Stimulated activated CD8-positive, alpha-beta memory T cell treated with anti-CD3 and anti-CD28 coated beads, Interleukin-7, amount 100 ng/mL, for 1 hour (primary cell): ENCODE measurements around the gene ECT2L.

Experiments used
- DNase-seq, 2 donors: peaks; one replicate each; pipeline ENCODE4 v3.0.0-alpha.2; 2020; ENCODE audit warnings: low read depth in 2 of 2

Gene ECT2L

DNA sequence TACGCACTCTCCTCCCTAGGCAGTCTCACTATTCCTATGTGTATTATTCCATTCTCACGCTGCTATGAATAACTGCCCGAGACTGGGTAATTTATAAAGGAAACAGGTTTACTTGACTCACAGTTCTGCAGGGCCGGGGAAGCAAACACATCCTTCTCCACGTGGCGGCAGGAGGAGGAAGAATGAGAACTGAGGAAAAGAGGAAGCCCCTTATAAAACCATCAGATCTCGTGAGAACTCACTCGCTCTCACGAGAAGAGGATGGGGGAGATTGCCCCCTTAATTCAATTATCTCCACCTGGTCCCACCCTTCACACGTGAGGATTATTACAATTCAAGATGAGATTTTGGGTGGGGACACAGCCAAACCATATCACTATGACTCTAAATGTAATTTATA, 61.9 kb downstream of the ECT2L start:
- DNase-seq: no peak

DNA sequence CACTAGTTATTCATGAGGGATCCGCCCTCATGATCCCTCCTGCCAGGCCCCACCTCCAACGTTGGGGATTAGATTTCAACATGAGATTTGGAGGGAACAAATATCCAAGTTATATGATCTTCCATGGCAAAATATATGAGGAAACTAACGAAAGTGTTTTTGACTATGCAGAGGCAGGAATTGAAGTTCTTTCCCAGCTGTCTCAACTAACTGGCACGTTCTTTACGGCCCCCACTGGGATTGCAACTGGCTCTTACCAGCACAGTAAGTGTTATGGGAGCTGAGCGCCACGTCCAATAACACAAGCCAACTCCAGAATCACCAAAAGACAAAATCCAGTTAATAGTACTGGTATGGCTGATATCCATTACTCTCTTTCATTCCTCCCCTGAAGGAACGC, 66.6 kb downstream of the ECT2L start:
- DNase-seq: no peak

DNA sequence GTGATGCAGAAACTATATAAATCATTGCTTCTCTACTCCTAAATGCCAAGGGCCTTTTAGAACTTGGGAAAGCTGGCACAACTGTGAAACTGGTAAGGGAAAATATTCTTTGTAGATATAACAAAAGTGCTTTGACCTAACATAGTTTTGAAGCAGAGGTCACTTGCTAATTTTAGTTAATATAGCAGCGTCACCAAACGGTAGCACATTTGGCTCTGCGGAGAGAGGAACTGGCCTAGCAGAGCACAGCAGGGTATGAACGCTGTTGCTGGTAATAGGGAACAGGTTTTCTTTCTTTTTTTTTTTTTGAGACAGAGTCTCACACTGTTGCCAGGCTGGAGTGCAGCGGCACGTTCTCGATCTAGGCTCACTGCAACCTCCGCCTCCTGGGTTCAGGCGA, 67.4 kb downstream of the ECT2L start:
- no peak for DNase-seq

DNA sequence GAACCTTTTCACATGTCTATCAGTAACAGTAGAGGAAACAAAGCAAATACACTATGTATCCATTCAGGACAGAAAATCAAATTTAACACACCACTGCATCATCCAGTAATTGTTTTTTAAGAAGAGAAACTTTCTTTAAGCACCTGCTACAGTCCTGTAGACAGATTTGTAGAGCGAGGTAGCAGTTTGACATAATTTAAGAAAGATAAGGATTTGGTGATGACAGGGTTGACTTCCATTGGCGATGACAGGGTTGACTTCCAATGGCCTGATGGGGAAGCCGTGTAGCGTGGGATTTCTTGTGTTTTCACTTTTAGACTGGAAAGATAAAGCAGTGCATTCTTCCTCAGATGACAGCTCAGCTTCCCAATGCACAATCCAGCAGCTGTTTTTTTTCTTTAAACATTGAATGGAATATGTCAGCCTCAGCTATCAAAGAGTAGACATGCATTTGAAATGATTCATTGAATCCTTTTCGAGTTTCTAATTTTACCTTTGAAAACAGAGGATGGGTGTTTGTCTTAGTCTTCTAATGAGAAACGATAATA, 68.5 kb downstream of the ECT2L start:
- no peak for DNase-seq

DNA sequence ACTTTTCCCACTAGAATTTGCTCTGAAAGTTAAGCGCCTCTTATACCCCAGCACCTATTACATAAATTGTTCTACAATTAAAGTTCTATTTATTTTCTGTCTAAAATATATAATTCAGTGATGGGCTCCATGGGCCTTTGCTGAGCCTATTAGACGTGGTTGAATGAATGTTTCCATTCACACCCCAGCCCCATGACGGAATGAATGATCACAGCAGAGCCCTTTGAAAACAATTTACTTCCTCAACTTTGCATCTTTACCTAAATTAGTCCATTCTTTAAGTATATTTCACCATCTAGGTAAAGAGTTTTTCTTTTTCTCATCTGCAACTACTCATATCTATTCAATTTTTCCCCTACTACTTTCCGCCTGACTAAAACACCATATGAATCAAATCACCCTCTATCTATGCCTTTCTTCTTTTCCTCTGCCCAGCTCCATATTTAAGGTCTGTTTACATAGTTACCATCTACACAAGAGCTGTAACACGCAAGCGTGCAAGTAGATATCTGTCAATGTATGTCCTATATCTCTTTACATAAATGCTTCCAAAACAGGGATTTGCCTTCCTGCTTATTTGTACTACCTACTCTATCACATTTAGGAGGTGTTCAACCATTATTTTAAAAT, 69.7 kb downstream of the ECT2L start:
- no peak for DNase-seq

DNA sequence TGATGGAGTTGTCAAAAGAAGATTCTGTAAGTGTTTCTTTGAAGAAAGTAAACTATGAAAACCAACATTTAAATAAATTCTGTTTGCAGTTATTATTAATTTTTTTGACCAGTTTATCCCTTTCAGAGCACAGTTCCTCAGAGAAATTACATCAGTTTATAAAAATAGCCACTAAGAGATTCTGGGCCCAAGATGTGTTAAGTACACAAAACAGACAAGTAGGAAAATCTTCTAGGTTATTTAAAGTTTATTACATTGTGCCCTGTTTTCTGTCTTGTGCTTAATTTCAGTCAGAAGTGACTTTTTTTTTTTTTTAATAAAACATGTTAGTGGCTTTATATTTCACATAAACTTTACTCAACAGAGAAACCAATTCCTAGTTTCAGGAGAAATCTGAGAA, 72.3 kb downstream of the ECT2L start:
- no peak for DNase-seq

DNA sequence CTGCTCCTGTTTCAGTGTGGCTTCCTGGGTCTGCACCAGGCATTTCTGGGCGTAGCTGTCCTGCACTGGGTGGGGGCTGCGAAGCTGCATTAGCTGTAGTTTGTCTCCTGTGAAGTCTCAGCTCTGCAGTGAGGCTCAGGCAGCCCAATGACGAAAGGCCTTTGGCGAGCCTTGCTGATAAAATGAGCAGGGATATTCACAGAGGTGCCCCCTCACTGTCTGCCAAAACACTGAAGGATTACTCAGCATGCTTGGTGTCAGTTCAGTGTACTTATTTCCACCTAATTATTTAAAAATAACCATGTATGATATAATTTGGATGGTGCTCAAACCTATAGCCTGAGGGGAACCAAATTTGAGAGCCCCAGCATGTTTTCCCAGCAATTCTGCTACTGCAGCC, 73.5 kb downstream of the ECT2L start:
- no peak for DNase-seq

DNA sequence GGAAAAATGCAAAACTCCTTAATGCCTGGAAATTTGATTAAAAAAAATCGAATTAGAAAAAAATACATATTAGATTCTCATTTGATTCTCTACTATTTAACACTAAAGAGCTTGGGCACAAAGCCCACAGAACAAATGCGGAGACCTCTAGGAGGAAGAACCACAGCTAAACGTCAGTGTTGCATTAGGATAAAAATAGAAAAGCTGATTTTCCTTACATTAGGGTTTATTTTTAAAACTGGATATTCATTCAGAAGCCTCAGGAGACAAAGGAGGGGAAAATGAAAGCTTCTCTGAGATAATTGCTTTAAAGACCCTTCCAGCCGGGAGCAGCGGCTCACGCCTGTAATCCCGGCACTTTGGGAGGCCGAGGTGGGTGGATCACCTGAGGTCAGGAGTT, 77.3 kb downstream of the ECT2L start:
- no peak for DNase-seq

DNA sequence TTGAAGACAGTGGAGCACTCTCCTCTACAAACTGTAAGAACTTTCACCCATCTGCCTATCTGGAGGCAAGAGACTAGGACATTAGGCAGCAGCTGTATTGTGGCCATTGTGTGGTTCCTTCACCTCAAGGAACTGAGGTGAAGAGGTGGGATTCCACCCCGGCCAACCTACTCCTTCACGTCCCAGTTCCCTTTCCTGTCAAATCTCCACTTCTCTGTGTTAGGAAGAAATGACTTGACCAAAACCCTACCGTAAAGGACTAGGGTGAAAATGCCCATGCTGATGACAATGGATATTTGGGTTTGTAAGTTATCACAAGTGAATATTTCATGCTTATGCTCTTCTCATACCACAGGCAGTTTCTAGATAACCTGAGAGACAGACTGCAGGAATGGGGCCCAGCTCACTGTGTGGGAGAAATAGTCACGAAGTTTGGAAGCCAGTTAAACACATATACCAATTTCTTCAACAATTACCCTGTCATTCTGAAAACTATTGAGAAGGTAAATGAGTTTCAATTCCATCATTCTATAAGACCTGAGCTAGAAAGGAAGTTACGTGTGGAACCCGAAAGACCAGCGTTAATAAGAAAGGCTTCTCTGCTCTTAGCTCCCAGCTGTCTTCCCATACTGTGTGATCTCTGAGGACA, 86.6 kb downstream of the ECT2L start:
- DNase-seq: no peak

DNA sequence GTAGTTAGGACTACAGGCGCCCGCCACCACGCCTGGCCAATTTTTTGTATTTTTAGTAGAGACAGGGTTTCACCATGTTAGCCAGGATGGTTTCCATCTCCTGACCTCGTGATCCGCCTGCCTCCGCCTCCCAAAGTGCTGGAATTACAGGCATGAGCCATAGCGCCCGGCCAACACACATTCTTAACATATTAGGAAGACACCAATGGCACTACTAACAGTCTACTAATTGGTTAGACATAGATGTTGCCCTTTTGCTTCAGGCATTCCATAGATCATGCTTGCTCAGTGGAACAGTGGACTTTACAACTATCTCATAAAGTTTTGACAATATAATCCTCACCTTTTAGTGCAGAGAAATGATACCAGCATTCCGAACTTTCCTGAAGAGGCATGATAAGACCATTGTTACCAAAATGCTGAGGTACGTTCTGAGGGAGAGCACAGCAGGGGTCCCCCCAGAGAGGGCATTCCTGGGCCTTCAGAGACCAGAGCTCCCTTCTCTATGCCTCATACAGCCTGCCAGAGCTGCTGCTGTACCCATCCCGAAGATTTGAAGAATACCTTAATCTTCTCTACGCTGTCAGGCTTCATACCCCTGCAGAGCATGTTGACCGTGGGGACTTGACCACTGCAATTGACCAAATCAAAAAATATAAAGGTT, 89.4 kb downstream of the ECT2L start:
- DNase-seq: no peak

DNA sequence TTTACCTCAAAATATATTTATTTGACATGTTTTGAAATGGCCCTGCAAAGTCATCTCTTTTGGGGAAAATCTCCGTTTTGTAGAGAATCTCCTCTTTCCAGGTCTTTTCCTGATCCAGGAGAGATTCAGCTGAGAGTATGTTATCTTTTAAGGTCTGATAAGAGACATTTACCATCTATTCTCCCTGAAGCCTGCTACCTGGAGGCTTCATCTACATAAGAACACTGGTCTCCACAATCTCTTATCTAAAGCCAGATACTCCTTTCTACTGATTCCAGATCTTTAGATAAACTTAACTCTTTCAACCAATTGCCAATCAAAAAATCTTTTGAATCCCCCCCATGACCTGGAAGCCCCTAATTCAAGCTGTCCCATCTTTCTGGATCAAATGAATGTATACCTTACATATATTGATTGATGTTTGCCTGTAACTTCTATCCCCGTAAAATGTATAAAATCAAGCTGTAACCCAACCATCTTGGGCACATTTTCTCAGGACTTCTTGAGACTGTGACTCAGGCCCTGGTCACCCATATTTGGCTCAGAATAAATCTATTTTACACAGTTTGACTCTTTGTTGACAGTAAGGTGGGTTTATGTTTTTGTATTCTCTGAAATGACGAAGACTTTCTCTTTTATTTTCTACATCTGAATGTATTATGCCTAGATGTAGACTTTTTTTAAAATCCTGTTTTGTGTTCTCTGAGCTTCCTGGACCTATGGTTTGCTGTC, 95.5 kb downstream of the ECT2L start:
- DNase-seq: no peak

DNA sequence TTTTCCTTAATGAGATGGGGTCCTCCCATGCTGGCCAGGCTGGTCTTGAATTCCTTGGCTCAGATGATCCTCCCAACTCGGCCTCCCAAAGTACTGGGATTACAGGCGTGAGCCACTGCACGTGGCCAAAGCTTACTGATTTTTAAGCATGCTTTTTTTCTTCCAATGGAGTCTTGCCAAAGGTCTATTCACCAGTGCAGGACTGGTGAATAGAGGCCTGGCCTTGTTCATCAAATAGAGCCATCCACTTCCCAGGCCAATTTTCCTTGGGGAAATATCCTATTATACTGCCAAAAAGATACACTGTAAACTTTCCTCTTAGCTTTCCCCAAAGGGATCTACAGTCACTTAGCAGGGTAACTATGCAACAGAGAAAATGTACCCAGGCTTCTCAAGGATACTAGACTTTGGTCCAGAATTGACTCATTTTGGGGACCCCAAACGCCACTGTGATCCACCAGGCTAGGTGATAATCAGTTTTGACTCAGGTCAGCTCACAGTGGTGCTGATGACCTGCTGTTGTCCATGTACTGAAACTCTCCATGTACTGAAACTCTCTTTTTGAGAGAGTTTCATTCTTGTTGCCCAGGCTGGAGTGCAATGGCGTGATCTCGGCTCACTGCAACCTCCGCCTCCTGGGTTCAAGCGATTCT, 100.3 kb downstream of the ECT2L start:
- no peak for DNase-seq

DNA sequence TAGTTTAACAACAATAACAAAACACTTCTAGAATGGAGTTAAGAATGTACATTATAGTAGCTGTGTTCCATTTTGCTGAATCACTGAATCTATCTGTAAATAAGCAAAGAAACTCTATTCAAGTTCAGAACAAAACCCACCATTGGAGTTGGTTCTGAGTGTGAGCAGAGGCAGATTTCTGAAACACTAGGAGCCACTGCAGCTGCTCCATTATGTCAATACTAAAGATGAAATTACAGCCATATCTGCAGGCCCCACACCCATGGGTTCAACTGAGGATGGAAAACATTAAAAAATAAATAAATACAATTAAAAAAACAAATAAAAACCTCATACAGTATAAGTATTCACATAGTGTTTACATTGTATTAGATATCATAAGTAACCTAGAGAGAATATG, 101.1 kb downstream of the ECT2L start:
- no peak for DNase-seq

DNA sequence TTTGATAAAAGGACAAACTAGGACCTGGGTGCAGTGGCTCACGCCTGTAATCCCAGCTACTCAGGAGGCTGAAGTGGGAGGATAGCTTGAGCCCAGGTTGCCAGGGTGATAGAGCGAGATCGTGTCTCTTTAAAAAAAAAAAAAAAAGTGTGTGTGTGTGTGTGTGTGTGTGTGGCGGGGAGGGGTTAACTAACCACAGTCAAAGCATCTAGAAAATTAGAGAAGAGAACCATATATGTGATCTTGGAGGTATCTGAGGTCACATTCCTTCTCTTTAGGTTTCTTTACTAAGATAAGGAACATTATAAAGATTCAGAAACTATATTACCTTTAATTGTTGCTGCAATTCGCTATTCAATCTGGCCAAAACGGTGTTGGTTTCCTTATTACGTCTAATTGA, 111.3 kb downstream of the ECT2L start:
- DNase-seq: no peak

DNA sequence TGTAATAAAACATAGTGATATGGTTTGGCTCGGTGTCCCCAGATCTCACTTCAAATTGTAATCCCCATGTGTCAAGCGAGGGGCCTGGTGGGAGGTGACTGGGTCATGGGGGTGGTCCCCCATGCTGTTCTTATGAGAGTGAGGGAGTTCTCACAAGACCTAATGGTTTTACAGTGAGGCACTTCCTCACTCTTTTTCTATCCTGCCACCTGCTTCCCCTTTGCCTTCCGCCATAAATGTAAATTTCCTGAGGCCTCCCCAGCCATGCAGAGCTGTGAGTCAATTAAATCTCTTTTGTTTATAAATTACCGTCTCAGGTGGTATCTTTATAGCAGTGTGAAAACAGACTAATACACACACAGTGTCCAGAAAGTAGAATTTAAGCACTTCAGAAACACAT, 113.6 kb downstream of the ECT2L start:
- DNase-seq: no peak

DNA sequence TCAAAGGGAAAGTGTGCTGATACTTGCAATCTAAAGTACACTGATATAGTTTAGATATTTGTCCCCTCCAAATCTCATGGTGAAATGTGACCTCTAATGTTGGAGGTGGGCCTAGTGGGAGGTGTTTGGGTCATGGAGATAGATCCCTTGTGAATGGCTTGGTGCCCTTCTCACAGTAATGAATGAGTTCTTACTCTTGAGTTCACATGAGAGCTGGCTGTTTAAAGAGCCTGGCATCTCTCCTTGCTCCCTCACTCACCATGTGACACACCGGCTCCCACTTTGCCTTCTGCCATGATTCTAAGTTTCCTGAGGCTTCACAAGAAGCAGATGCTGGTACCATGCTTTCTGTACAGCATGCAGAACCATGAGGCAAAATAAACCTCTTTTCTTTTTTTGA, 114.1 kb downstream of the ECT2L start:
- DNase-seq: no peak

DNA sequence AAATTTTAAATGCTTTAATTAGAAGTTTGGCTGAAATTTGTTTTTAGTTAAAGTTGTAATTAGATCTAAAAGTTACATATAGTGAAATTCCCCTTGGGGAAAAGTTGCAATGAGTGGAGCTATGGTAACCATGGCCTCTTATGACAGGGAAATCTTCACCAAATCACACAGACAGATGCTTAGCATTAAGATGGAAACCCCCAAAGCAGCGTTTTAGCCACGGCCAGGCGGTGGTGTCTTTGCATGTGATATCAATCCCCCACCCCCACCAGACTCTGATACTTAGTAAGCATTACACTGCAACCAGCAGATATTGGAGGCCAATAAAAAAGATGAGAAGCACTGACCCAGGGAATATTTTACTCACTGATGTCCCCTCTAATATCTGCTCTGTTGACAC, 116.4 kb downstream of the ECT2L start:
- no peak for DNase-seq

DNA sequence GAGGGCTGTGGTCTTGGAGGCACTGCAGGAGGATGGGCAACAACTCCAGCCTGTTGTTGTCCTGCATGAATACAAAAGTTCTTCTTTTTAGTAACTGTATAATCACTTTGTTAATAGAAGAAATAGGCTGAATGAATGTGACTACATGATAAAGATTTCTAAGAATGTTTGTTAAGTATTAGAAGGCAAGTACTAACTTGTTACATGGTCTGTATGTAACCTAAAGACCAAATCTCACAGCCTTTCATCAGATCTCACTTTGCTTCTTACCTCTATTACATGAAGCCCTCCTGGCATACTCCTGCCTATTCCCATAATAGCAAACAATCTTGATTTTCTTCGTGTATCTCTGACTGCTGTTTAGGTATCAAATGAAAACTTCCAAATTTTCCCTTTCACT, 118.8 kb downstream of the ECT2L start:
- DNase-seq: no peak

DNA sequence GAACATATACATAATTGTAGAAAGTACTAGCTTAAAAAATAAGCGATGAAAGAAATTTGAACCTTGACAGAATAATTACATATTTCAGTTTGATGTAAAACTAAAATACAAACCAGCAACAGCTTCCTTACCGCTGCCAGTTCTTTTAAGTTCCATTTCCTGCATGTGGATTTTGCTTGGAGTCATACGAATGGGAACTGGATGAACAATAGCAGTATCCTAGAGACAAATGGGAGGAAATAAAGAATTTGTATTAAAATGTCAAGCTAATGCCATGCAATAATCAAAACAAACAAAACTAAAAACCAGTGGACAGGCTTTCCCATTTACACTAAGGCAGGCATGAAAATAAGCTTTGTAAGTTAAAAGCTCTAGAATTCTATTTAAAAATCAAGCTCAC, 125.0 kb downstream of the ECT2L start:
- DNase-seq: no peak

DNA sequence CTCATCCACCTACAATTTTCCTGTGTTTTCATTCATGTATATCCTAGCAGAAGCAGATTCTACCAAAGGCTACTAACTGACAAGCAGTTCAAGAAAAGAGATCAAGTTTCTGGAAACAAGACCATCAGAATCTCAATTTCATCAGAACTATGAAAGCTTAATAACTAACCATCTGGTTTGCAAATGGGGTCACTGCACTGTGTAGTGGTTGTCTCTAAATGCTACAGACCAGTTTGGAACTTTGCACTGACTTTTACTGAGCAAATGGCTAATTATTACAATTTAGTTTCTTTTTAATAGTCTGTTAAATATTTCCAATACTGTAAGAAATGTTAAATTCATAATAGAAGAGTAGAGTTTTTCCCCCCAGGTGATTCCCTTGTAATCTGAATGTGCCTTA, 127.7 kb downstream of the ECT2L start:
- no peak for DNase-seq

DNA sequence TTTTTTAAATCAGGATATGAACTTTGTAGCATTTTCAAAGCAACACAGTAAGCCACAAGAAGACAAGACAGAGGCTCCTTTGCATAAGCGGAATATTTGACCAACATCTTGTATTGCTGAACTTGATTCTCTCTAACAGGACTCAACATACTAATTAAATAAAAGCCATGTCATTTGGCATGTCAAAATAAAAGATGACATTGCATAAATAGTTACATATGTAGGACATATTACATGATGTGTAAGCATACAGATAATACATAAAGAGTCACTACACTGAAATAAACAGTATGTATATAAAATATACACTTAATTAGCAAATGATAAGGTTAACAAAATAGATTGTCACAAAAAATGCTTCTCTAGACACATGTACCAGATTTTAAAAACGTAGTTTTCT, 129.9 kb downstream of the ECT2L start:
- no peak for DNase-seq

DNA sequence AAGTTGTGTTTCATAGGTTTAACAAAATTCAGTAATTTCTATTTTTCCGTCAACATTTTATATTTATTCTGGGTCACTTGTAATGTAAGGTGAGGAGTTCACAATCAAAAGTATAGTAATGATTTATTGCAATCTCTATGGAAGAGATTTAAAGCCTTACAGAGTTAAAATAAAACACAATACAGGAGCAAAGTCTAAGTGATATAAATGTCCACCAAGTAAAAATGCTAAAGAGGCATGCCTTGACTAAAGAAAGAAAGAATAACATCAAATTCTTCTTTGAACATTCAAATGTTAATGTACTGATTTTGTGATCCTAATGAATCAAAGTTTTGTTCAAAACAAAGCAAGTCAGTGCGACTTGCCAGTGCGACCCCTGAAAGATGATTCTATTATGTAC, 130.7 kb downstream of the ECT2L start:
- no peak for DNase-seq
